Ovary (tissue), 9 donors: ENCODE data around the gene BRAT1. TPM values are rescaled to one million over a fixed set of nuclear protein-coding genes. Genes with fewer than 3 reads are reported as not detected.

Experiments
- DNase-seq, 5 donors: peaks; one replicate each; pipeline ENCODE4 v3.0.0-alpha.2; 2019 to 2020
- H3K27ac ChIP-seq, 2 donors: fragments of 200-600 bp; one replicate each; pipeline versions ENCODE4 v1.5.1 to v1.8.0; 2019 to 2022
- H3K27me3 ChIP-seq: fragments of 200-600 bp; one replicate; pipeline ENCODE4 v1.8.0; 2022
- H3K36me3 ChIP-seq: fragments of 200-600 bp; sonication (generic); one replicate; pipeline ENCODE4 v1.5.1; 2019
- H3K4me1 ChIP-seq: one replicate; pipeline ENCODE4 v1.8.1; 2013; ENCODE audit warnings: mild to moderate bottlenecking, moderate library complexity; ENCODE audit not compliant: insufficient read depth
- H3K4me3 ChIP-seq: fragments of 200-600 bp; sonication (generic); one replicate; pipeline ENCODE4 v1.5.1; 2017
- H3K9me3 ChIP-seq, 2 donors: fragments of 200-600 bp in 1 of 2; sonication (generic) in 1 of 2; one replicate each; pipeline versions ENCODE4 v1.5.1 to v1.8.1; 2013 to 2019; ENCODE audit warnings: mild to moderate bottlenecking in 1 of 2, moderate library complexity in 1 of 2
- EP300 ChIP-seq: sonication (generic); formaldehyde crosslinking; IDR thresholded peaks from one replicate; pipeline ENCODE4 v1.6.1; 2017; ENCODE audit warnings: antibody characterized with exemption
- POLR2A ChIP-seq: fragments of 450-650 bp; IDR thresholded peaks from one replicate; pipeline ENCODE4 v1.6.1; 2017; ENCODE audit warnings: antibody characterized with exemption, mild to moderate bottlenecking, moderate library complexity
- WGBS, 3 donors: extraction: QIAGEN DNeasy Blood & Tissue Kit in 1 of 3; methylation state at CpG; one replicate each; pipeline versions ENCODE4 v1.1.5 to v1.1.7; 2013 to 2017; 5-methylcytosine and 5-hydroxymethylcytosine counted together
- intact Hi-C, 4 donors: fragments of 100-400 bp; cut with DNase I; formaldehyde crosslinking; loops; one replicate each; pipeline versions ENCODE4 v1.11.0 to v1.15.1; 2022 to 2023
- polyA plus RNA-seq, 2 donors: library from polyadenylated mRNA; stranded (reverse); fragments of 200-250 nt in 1 of 2; fragments of 350-450 nt in 1 of 2; fragmentation: Illumina TruSeq in 1 of 2; extraction: RNeasy Lipid Tissue Mini Kit (QIAGEN cat#74804) in 1 of 2; gene quantifications; one replicate each; pipeline ENCODE4 v1.2.3, GENCODE V29; 2013 to 2014
- total RNA-seq, 7 donors: library from RNA; depleted of rRNA in 2 of 7; stranded (reverse); fragments of >200 nt in 2 of 7; fragmentation: NEBNext Ultra II Directional in 3 of 7; extraction: Animal tissue kit (Norgen Biotek cat#: 25700) in 3 of 7; gene quantifications; one replicate each; pipeline versions ENCODE4 v1.1.0 to v1.2.4, GENCODE V29; 2016 to 2023
- TF ChIP-seq, protein P1 (sequence below), 3 donors: fragments of 450-650 bp in 2 of 3; fragments of 200-600 bp in 1 of 3; IDR thresholded peaks; one replicate each; pipeline versions ENCODE4 v1.5.1 to v1.8.0; 2016 to 2022; ENCODE audit warnings: antibody characterized with exemption in 3 of 3, mild to moderate bottlenecking in 1 of 3
- donor health status: DM: no; HTN: no; CAD: no; lungs with moderate emphysema.
- donor health status: DM: no; HTN: no; CAD: no.
- donor health status: Bipolar disorder and iron deficiency.
- donor health status: DM: yes; HTN: yes; CAD: no.
- donor health status: DM: no; HTN: no; CAD: no.
- donor health status: DM: yes; HTN: yes; CAD: no.

The BRAT1 gene
- total and polyA plus RNA-seq, 9 donors: 1.3 to 39.1 (median 30.2) TPM

DNA sequence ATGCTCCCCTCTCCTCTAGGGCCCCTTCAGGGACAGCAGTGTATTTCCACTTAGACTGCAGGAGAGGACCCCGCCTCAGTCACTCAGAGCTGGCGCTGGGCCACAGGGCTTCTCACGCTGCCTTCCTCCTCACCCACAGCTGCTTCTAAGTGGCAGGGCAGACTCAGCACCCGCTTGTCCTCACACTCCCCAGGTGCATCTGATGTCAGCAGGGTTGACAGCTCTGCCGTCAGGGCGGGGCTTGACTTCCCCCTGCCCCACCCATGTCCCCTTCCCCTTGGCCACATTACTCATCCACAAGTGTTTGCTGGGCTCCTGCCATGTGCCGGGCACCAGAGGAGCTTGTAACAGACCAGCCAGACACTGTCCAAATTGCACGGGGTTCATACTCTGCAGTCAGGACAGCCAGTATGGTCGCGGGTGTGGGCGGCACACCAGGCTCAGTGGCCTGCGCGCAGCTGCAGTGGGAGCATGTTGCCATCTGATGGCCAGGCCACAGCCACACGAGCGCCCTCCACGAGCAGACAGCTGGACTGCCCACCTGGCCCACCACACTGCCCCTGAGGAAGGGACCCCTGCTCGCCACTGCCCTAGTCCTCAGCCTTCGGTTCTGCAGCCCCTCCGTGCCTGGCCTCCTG, 47.2 kb upstream of the BRAT1 start:
- no peak overlapping the region for H3K27ac ChIP-seq
- WGBS, 3 donors: 87 to 91% (median 89%) methylated on average over 19 of the region's 19 CpGs
- no peaks in the 10 kb centered on the region for H3K9me3 ChIP-seq
- peak in 1 of 5 donors; percentile 32 for DNase-seq
- H3K27me3 ChIP-seq: no peaks in the 10 kb centered on the region
- no peaks in the 10 kb centered on the region for H3K36me3 ChIP-seq
- intact Hi-C loops: no loop called here
- no peak overlapping the region for H3K4me3 ChIP-seq
- TF ChIP-seq, protein P1, sequence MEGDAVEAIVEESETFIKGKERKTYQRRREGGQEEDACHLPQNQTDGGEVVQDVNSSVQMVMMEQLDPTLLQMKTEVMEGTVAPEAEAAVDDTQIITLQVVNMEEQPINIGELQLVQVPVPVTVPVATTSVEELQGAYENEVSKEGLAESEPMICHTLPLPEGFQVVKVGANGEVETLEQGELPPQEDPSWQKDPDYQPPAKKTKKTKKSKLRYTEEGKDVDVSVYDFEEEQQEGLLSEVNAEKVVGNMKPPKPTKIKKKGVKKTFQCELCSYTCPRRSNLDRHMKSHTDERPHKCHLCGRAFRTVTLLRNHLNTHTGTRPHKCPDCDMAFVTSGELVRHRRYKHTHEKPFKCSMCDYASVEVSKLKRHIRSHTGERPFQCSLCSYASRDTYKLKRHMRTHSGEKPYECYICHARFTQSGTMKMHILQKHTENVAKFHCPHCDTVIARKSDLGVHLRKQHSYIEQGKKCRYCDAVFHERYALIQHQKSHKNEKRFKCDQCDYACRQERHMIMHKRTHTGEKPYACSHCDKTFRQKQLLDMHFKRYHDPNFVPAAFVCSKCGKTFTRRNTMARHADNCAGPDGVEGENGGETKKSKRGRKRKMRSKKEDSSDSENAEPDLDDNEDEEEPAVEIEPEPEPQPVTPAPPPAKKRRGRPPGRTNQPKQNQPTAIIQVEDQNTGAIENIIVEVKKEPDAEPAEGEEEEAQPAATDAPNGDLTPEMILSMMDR (IDR thresholded peaks at IDR 0.05): no peak
- TF ChIP-seq POLR2A (no peak), EP300 (no peak)
- H3K4me1 ChIP-seq: no peaks in the 10 kb centered on the region

DNA sequence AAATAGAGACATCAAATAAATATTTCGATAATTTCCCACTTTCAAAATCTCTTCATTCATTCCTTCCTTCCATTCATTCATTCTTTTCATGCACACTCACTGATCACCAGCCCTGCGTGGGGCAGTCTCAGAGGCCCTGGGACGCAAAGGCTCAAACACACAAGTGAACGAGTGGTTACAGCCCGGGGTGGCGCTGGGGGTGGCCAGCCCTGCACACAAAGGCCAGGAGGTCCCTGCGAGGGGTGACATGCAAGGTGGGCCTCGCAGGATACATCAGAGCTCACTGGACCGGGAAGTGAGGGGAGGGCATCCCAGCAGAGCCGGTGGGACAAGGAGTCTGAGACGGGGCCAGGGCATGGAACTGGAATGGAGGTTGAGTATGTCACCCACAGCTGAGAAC, 46.6 kb upstream of the BRAT1 start:
- Histone ChIP-seq H3K36me3 (no peaks in the 10 kb centered on the region), H3K4me1 (no peaks in the 10 kb centered on the region), H3K27ac (no peak overlapping the region), H3K9me3 (no peaks in the 10 kb centered on the region), H3K4me3 (no peak overlapping the region), H3K27me3 (no peaks in the 10 kb centered on the region)
- TF ChIP-seq, protein P1 (IDR thresholded peaks at IDR 0.05): no peak
- TF ChIP-seq POLR2A: no peak
- TF ChIP-seq EP300: no peak
- intact Hi-C loops: no loop called here
- 90 to 91% (median 90%) methylated on average over 11 of the region's 11 CpGs for WGBS, 3 donors
- no peak for DNase-seq

DNA sequence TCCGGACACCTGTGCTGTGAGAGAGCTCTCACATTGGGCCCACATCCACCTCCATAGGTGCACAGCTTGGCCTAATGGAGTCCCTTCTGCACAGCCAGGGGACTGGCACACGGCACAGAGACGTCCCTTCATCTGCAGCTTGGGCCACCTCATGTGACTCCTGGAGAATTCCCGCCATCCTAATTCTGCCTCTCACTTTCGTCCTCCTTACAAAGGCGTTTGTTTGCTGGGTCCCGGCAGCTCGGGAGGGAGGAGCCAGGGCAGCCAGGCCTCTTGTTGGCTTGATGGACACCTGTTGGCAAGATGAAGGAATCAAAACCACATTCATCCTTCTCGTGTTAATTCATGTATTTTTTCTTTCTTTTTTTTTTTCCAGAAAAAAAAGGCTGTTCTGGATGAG, 45.7 kb upstream of the BRAT1 start:
- no peak overlapping the region for H3K27ac ChIP-seq
- H3K27me3 ChIP-seq: no peaks in the 10 kb centered on the region
- no peaks in the 10 kb centered on the region for H3K36me3 ChIP-seq
- 79 to 87% (median 79%) methylated on average over 9 of the region's 9 CpGs for WGBS, 3 donors
- DNase-seq: no peak
- H3K4me3 ChIP-seq: no peak overlapping the region
- intact Hi-C loops: no loop called here
- H3K9me3 ChIP-seq: no peaks in the 10 kb centered on the region
- TF ChIP-seq POLR2A (no peak), EP300 (no peak)
- TF ChIP-seq, protein P1 (IDR thresholded peaks at IDR 0.05): no peak
- H3K4me1 ChIP-seq: no peaks in the 10 kb centered on the region

DNA sequence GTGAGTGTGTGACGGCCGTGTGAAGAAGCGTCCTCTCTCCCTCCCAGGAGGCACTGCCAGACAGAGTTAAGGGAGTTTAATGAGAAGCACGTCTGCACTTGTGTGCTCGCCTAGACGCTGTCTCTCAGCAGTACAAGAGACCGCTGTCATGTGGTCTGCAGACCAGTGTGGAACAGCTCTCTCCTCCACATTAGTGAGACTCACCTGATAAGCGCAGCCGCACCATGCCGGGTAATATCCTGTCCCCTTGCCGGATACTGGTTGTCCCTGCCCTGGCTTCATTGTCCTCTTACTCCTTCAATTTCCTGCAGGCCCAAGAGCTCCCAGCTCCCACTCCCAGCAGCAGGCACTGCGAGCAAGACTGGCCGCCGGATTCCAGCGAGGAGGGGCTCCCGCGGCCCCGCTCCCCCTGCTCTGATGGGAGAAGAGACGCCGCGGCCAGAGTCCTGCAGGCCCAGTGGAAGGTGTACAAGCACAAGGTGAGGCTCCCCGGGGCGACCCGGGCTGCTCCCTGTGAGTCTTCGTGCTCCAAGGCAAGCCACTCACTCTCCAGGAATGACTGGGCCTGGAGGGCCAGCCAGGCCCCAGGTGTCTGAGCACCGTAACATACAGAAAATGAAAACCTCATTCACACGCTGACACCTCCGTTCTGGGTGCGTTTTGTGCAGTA, 43.0 kb upstream of the BRAT1 start:
- intact Hi-C loops: no loop called here
- Histone ChIP-seq H3K27ac (no peak overlapping the region), H3K27me3 (no peaks in the 10 kb centered on the region), H3K36me3 (no peaks in the 10 kb centered on the region), H3K4me3 (no peak overlapping the region), H3K9me3 (no peaks in the 10 kb centered on the region), H3K4me1 (no peaks in the 10 kb centered on the region)
- WGBS, 3 donors: 87 to 92% (median 88%) methylated on average over 29 of the region's 29 CpGs
- DNase-seq: no peak
- no peak for TF ChIP-seq POLR2A
- TF ChIP-seq EP300: no peak
- TF ChIP-seq, protein P1 (IDR thresholded peaks at IDR 0.05): no peak
